Stimulated activated CD4-positive, alpha-beta T cell treated with anti-CD3 and anti-CD28 coated beads, Interleukin-4, amount 100 ng/mL, for 1 hour (primary cell): Measurements from ENCODE around the gene TBX2.
"Not testable (repeated sequence)": the region's sequence is repeated elsewhere in the genome, so short reads cannot be mapped to it uniquely, and the experiment has no call there.

Source experiments
- DNase-seq: peaks from one replicate; pipeline ENCODE4 v3.0.0-alpha.2; 2020

The TBX2 gene

DNA sequence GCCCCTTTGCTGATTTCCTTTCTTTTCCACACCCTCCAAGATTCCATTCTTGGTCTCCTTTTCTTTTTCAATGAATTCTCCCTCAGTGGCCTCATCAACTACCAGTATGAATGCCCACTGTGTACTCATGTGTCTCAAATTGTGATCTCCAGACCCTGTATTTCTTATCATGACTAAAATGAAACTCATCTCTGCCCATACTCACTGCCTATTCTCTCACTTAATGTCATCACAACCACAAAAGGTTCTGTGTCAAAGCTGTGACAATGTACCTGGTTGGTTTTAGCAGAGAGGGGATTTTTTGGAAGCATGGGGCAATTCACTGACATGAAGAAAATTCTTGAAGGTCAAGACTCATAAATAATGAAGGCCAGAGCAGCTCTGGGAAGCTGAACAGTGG, 41.1 kb downstream of the TBX2 start:
- DNase-seq = no peak

GRCh38 chr17:61441507-61441906, 41.9 kb downstream of the TBX2 start:
- DNase-seq = not testable (repeated sequence)

DNA sequence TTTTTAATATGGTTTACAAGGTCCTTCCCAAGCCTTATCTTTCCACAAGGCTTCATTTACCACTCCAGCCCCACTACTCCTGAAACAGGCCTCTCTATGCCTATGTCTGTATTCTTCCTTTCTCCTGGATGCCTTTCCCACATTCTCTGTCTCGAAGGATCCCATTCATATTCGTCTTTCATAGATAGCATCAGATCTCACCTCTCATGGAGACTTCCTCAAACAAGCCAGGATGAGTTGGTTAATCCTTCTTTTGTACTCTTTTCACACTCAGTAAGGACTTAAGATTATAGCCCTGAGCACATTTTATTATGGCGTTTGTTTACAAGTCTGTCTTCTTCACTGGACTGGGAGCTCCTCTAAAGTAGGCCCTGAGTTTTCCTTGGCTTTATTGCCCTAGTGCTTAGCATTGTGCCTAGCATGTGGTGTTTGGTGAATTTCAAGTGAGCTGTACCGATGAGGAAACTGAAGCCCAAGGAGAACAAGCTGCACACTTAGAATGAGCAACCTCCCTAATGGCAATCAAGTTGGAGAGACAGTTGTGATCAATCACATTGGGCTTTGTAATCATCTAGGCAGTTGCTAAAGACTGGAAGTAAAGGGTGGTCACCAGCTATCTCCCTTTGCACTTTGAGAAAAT, 42.6 kb downstream of the TBX2 start:
- no peak for DNase-seq

- no peak for DNase-seq
Measured at GRCh38 chr17:61442878-61443474, 43.3 kb downstream of the TBX2 start.

- DNase-seq = no peak
Measured at GRCh38 chr17:61443475-61443882, 43.8 kb downstream of the TBX2 start.

- DNase-seq = no peak
Measured at GRCh38 chr17:61444075-61444474, 44.4 kb downstream of the TBX2 start.

- DNase-seq = no peak
Measured at GRCh38 chr17:61444831-61445230, 45.2 kb downstream of the TBX2 start.

DNA sequence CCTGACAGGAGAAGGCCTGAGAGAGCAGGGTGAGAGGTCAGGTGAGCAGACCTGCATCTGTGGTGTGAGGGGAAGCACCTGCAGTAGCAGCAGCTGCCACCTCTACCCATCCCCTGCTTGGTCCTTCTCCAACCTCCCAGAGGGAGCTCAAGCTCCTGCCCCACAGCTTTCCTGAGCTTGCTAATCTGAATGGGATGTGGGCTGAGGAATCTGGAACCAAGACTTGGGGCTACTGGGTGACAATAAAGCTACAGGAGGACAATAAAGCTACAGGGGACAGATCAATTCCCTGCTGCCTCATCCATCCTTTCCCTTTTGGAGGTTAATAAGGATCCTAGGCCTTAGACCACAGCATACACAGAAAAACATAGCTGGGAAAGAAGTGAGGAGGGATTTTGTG, 47.7 kb downstream of the TBX2 start:
- DNase-seq = no peak

DNA sequence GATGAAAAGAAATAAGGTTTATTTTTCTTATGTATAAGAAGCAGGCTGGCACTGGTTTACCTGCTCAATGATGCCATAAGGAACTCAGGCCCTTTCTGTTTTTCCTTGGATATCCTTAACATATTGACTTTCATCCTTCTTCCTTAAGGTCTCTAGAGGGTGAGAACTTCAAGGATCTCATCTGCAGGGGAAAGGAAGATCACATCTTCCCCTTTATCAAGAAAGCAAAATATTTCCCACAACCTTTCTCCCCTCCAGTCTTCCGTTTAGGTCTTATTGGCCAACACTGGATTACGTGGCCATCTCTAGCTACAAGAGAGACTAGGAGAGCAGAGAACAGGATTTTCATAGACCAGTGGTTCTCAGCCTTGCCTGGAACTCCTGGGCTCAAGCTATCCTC, 48.4 kb downstream of the TBX2 start:
- DNase-seq = no peak

DNA sequence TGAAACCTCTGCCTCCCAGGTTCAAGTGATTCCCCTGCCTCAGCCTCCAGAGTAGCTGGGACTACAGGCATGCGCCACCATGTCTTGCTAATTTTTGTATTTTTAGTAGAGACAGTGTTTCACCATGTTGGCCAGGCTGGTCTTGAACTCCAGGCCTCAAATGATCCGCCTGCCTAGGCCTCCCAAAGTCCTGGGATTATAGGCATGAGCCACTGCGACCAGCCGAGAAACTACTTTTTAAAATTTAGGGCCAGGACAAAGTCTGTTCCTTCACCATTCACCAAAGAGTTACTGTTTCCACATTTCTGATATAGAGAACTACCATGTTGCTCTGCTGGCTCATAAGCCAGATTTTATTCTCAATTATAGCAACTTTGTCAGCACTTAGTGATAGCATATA, 49.5 kb downstream of the TBX2 start:
- DNase-seq = not testable (repeated sequence)

DNA sequence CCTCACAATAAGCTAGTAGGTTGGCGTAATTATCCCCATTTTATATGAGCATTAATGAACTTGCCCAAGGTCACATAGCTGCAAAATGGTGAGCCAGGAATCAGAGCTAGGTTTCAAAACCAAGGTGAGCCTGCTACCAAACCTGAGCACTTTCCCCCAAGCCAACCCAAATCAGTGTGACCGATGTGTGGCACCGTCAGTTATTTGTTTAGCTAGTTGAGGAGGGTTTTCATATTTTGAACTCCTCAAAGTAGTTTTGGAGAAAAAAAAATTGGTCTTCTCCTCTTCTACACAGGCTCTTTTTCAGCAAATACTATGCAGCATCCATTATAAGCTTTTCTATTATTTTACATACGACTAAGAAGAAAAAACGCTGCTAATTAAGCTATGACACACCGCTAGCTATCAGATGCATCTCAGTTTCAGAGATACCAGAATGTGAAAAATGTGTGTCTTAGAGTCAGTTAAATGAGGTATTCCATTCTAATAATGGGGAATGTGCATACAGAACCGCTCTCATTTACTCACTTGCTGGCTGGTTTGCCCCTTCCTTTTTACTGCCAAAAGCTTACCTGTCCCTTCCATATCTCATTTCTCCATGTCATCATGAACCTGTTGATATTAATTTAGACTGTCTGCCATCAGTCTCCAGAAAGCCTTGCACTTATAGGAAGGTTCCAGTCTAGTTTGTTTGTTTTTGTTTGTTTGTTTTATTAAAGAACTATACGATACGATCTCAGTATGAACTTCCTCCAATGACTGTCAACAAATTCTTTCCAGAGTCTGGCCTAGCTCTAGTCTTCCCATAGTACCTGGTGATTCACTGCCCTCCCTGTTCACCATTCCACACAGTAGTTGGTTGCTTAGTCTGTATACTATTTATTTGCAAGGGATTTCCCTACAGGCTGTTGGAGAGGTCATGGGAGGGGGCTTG, 50.3 kb downstream of the TBX2 start:
- DNase-seq = no peak

DNA sequence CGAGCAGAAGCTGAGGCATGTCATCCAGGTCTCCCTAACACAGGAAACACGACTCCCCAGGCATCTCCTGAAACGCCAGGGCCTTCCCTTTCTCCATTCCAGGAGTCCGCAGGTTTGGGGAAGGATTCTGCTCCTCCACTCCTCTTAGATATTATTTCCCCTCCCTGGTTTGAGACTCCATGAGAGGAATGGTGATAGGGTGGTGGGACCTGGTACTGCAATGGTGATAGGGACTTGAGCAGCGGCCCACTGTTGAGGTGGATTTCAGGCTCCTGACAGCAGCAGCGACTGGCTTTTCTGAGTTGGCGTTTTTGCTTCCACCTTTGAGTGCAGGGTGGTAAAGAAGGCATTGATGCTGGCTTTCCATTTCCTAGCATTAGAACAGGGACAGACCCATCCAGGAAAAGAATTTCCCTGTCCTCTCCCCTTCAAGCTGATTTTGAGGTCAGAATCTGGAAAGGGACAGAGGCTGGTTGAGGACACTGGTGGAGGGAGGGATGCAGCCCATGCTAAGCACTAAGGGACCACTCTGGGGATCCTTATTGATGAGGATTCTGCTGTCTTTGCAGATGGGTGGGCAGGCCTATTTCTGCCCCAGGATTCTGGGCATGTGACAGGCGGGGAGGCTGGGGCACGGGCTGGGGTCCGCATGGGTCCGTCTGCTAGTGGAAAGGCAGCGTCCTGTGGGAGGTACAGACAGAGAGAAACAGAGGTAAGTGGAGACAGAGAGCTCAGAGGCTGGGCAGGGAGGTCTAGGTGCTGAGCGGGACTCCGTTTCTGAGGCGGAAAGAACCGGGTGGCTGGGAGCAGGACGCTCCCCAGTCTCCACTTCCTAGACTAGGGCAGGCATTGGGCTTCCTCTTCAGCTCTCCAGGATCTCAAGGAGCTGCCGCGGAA, 51.2 kb downstream of the TBX2 start:
- DNase-seq = no peak

GRCh38 chr17:61451538-61452300, 52.1 kb downstream of the TBX2 start:
- DNase-seq = no peak

GRCh38 chr17:61452301-61453290, 53.0 kb downstream of the TBX2 start, which contains the start of gene TBX4:
Gene TBX4 (plus strand): TSS chr17:61452422. CDS start chr17:61456491, 4,069 bp downstream.
- DNase-seq = no peak

- no peak for DNase-seq
Measured at GRCh38 chr17:61453566-61454380, 54.1 kb downstream of the TBX2 start.

DNA sequence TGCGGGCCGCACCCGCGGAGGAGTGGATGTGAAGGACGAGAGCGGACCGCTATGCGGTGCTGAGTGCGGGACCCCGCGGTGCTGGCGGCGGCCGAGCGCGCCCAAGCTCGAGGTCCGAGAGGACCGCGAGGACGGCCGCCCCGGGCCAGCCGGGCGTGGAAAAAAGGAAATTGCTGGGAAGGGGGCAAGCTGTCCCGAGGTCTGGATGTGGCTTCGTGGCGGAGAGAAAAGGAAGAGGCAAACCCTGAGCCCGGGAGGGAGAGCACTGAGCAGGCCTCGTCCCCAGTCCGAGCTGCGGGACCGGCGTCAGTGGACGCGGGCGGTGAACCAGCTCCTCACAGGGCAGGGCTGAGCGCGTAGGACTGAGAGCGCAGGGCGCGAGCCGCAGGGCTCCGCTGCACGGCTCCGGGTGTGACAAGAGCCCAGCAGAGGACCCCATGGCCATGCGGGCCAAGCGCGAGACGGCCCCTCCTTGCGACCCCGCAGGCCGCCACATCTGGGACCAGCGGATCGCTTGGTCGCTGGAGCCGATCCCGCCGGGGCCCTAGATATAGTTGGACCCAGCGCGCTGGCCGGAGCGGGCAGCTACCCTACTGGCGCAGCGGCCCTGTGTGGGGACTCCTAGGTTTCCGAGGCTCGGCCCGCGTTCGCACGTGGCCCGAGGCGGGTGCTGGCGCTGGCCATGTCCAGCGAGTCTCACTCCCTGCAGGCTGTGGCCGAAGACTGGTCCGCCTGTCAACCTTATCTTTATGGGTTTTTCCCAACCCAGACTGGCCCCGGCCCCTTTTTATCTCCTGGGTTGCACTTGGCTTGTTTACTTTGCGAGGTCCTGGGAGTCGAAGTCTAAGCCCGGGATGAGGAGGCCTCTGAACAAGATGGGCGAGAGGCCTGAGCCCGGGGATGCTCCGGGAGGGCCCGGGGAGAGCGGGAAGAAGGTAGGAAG, 55.0 kb downstream of the TBX2 start:
- no peak for DNase-seq

DNA sequence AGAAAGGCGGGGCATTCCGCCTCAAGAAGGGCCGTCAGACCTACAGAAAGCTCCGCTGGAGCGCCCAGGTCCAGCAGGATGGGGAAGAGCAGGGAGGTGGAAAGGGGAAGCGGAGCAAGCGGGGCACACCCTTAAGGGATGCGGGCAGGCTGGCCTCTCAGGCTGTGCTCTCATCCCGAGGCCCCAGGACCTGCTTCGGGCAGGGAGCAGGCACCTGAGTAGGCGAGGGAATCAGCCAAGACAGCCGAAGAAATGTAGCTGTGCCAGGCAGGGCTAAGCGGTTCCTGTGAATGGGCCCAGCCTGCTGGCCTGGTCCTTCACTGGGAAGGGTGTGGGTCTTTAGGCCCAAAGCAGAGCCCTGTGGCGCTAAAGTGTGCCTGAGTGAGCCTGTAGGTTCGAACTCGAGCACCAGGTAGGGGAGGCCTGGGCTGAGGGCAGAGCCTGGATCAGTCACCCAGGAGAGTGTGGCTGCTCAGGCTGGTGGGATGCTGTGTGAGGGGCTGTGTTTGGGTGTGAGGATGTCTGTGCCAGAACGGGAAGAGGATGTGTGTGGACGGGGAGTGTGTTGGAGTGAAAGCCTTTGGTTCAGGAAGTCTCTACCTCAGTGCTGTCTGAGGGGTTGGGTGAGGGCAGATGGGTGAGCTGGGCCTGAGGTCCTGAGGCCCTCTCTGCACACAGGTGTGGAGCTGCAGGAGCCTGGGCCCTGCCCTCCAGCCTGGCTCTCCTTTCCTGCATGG, 55.8 kb downstream of the TBX2 start:
- DNase-seq = no peak
